H1 (cell line): ENCODE results near the gene CDR2. TPM values are rescaled to one million over a fixed set of nuclear protein-coding genes. Genes with fewer than 3 reads are reported as not detected.
"Not testable (repeated sequence)": the region's sequence is repeated elsewhere in the genome, so short reads cannot be mapped to it uniquely, and the experiment has no call there.

Source experiments
- CTCF ChIA-PET: fragments of 300-600 bp; sonication (Branson Sonifier 250); formaldehyde crosslinking; loops from one replicate; lab custom pipeline; 2021; ENCODE audit not compliant: partially characterized antibody; lab: Charles Lee
- POLR2A ChIA-PET: fragments of 300-600 bp; sonication (Branson Sonifier 250); formaldehyde crosslinking; loops from one replicate; lab custom pipeline; 2021; ENCODE audit warnings: inconsistent platforms; ENCODE audit not compliant: partially characterized antibody; lab: Charles Lee
- DNase-seq, 2 experiments: peaks; one replicate each; pipeline versions ENCODE4 v3.0.0 to v3.0.0-alpha.2; 2010 to 2022; ENCODE audit warnings: low spot score in 2 of 2, low read depth in 1 of 2, mixed read lengths in 1 of 2
- FAIRE-seq: peaks from 2 replicates; lab custom pipeline; 2011; peaks lifted over from hg19 to GRCh38; lab: Jason Lieb, UNC
- H2AFZ ChIP-seq: 2 replicates; pipeline ENCODE4 v1.8.1; 2012; ENCODE audit warnings: low read length, inconsistent platforms
- H2AK5ac ChIP-seq: 2 replicates; pipeline ENCODE4 v1.6.1; 2013; ENCODE audit warnings: low read depth, low read length
- H2BK120ac ChIP-seq: replicated peaks from 2 replicates; pipeline ENCODE3; 2013; ENCODE audit warnings: low read depth, low read length, inconsistent platforms
- H2BK12ac ChIP-seq: 2 replicates; pipeline ENCODE4 v1.6.1; 2013; ENCODE audit warnings: low read depth, low read length
- H2BK15ac ChIP-seq: 2 replicates; pipeline ENCODE4 v1.6.1; 2013; ENCODE audit warnings: low read length
- H2BK20ac ChIP-seq: 2 replicates; pipeline ENCODE4 v1.6.1; 2013; ENCODE audit warnings: low read length
- H2BK5ac ChIP-seq: 2 replicates; pipeline ENCODE4 v1.6.1; 2013; ENCODE audit warnings: low read depth, low read length
- H3K14ac ChIP-seq: 2 replicates; pipeline ENCODE4 v1.6.1; 2013; ENCODE audit warnings: inconsistent platforms; ENCODE audit not compliant: insufficient read length
- H3K18ac ChIP-seq: 2 replicates; pipeline ENCODE4 v1.6.1; 2013; ENCODE audit warnings: low read length; ENCODE audit errors: extremely low read depth
- H3K23ac ChIP-seq: 2 replicates; pipeline ENCODE4 v1.6.1; 2013; ENCODE audit warnings: inconsistent platforms; ENCODE audit not compliant: insufficient read length
- H3K23me2 ChIP-seq: 2 replicates; pipeline ENCODE4 v1.6.1; 2013; ENCODE audit warnings: low read depth, low read length
- H3K27ac ChIP-seq: 2 replicates; pipeline ENCODE4 v1.6.1; 2011; ENCODE audit warnings: low read depth, low read length, inconsistent platforms
- H3K27me3 ChIP-seq, 4 experiments: replicated peaks in 1 of 4; 1 replicate in 1 of 4; 2 replicates in 3 of 4; pipeline versions ENCODE4 v1.6.1 to v1.8.1; 2011 to 2013; ENCODE audit warnings: low read length in 3 of 4, mild to moderate bottlenecking in 3 of 4, inconsistent platforms in 2 of 4, mixed read lengths in 2 of 4, moderate library complexity in 1 of 4; ENCODE audit not compliant: control insufficient read depth in 3 of 4, insufficient read depth in 3 of 4; ENCODE audit errors: extremely low read depth in 1 of 4
- H3K36me3 ChIP-seq, 4 experiments: 2 replicates each; pipeline versions ENCODE4 v1.6.1 to v1.8.1; 2011 to 2013; ENCODE audit warnings: mild to moderate bottlenecking in 4 of 4, low read length in 3 of 4, moderate library complexity in 2 of 4, control low read depth in 1 of 4, inconsistent platforms in 1 of 4; ENCODE audit not compliant: insufficient read depth in 4 of 4, control insufficient read depth in 2 of 4
- H3K4ac ChIP-seq: replicated peaks from 2 replicates; pipeline ENCODE3; 2013; ENCODE audit warnings: low read length, low read depth, mixed read lengths, inconsistent platforms; ENCODE audit not compliant: insufficient read length
- H3K4me1 ChIP-seq, 4 experiments: replicated peaks in 1 of 4; 1 replicate in 1 of 4; 2 replicates in 3 of 4; pipeline versions ENCODE4 v1.6.1 to v1.8.1; 2011 to 2013; ENCODE audit warnings: low read length in 3 of 4, inconsistent platforms in 2 of 4, mixed read lengths in 1 of 4; ENCODE audit not compliant: insufficient read depth in 4 of 4, control insufficient read depth in 3 of 4
- H3K4me2 ChIP-seq, 2 experiments: 2 replicates each; pipeline versions ENCODE4 v1.6.1 to v1.8.1; 2011 to 2013; ENCODE audit warnings: low read depth in 2 of 2, low read length in 2 of 2, control low read depth in 1 of 2, inconsistent platforms in 1 of 2, mild to moderate bottlenecking in 1 of 2; ENCODE audit not compliant: insufficient read depth in 1 of 2
- H3K4me3 ChIP-seq, 4 experiments: fragments of 200-600, 300-600 bp in 1 of 4; sonication (generic), shearing (Covaris generic), sonication (Bioruptor Twin) in 1 of 4; 2 replicates each; pipeline versions ENCODE4 v1.5.1 to v1.8.1; 2011 to 2016; ENCODE audit warnings: low read length in 4 of 4, low read depth in 3 of 4, control low read depth in 2 of 4, inconsistent platforms in 2 of 4, mild to moderate bottlenecking in 2 of 4, mixed read lengths in 1 of 4, moderate library complexity in 1 of 4; ENCODE audit not compliant: insufficient read depth in 2 of 4; ENCODE audit errors: extremely low read depth in 1 of 4
- H3K56ac ChIP-seq: replicated peaks from 2 replicates; pipeline ENCODE3; 2013; ENCODE audit warnings: low read depth, mild to moderate bottlenecking, mixed read lengths, low read length, inconsistent platforms; ENCODE audit not compliant: insufficient read length
- H3K79me1 ChIP-seq: 2 replicates; pipeline ENCODE4 v1.6.1; 2013; ENCODE audit warnings: low read depth, low read length, control low read depth
- H3K79me2 ChIP-seq, 2 experiments: 2 replicates each; pipeline versions ENCODE4 v1.6.1 to v1.8.1; 2012 to 2013; ENCODE audit warnings: low read length in 2 of 2, mild to moderate bottlenecking in 2 of 2, inconsistent platforms in 1 of 2; ENCODE audit not compliant: insufficient read depth in 2 of 2, control insufficient read depth in 1 of 2
- H3K9ac ChIP-seq, 4 experiments: replicated peaks in 1 of 4; 1 replicate in 1 of 4; 2 replicates in 3 of 4; pipeline versions ENCODE4 v1.6.1 to v1.8.1; 2011 to 2013; ENCODE audit warnings: low read depth in 3 of 4, low read length in 3 of 4, control low read depth in 2 of 4, mild to moderate bottlenecking in 2 of 4, moderate library complexity in 2 of 4, inconsistent platforms in 1 of 4; ENCODE audit errors: extremely low read depth in 1 of 4
- H3K9me3 ChIP-seq, 2 experiments: 2 replicates each; pipeline versions ENCODE4 v1.6.1 to v1.8.1; 2012 to 2013; ENCODE audit warnings: mild to moderate bottlenecking in 2 of 2, moderate library complexity in 2 of 2, control low read depth in 1 of 2, inconsistent platforms in 1 of 2, low read depth in 1 of 2, low read length in 1 of 2, mixed read lengths in 1 of 2; ENCODE audit not compliant: insufficient read depth in 2 of 2
- H4K20me1 ChIP-seq, 2 experiments: replicated peaks in 1 of 2; 2 replicates each; pipeline versions ENCODE3 to v1.8.1; 2011 to 2013; ENCODE audit warnings: inconsistent platforms in 2 of 2, low read length in 2 of 2, mild to moderate bottlenecking in 1 of 2; ENCODE audit not compliant: insufficient read depth in 2 of 2, control insufficient read depth in 1 of 2
- H4K5ac ChIP-seq: 2 replicates; pipeline ENCODE4 v1.6.1; 2013; ENCODE audit warnings: low read length, low read depth, mixed read lengths, inconsistent platforms; ENCODE audit not compliant: insufficient read length
- H4K8ac ChIP-seq: 2 replicates; pipeline ENCODE4 v1.8.0; 2013; ENCODE audit warnings: mild to moderate bottlenecking, moderate library complexity, low read length, inconsistent platforms; ENCODE audit not compliant: insufficient read depth; ENCODE audit errors: extremely low read depth
- H4K91ac ChIP-seq: replicated peaks from 2 replicates; pipeline ENCODE3; 2013; ENCODE audit warnings: low read length, mixed read lengths, inconsistent platforms; ENCODE audit not compliant: insufficient read length
- ATF2 ChIP-seq: IDR thresholded peaks from 2 replicates; pipeline ENCODE4 v1.6.1; 2012; ENCODE audit warnings: low read length, inconsistent platforms
- CEBPB ChIP-seq: IDR thresholded peaks from 2 replicates; pipeline ENCODE4 v1.6.1; 2012; ENCODE audit warnings: low read depth, low read length
- CHD1 ChIP-seq: IDR thresholded peaks from 2 replicates; pipeline ENCODE4 v1.6.1; 2012; ENCODE audit warnings: low read depth, low read length, improper control_type of control experiment
- WGBS, 2 experiments: shearing (Covaris generic) in 1 of 2; methylation state at CpG; one replicate each; pipeline versions ENCODE4 v1.1.6 to v1.1.7; 2013 to 2015; ENCODE audit warnings: low lambda C conversion rate in 2 of 2, mixed read lengths in 2 of 2, inconsistent platforms in 1 of 2, low coverage in 1 of 2, missing lambda C conversion rate in 1 of 2; ENCODE audit not compliant: insufficient replicate concordance in 2 of 2, insufficient coverage in 1 of 2, insufficient read length in 1 of 2; ENCODE audit errors: extremely low coverage in 1 of 2, missing lambda C conversion rate in 1 of 2; 5-methylcytosine and 5-hydroxymethylcytosine counted together
- polyA plus RNA-seq, 7 experiments: library from polyadenylated mRNA; depleted of rRNA in 3 of 7; stranded (reverse) in 5 of 7; unstranded in 2 of 7; fragments of >200 nt in 5 of 7; fragments of 200-250 nt in 2 of 7; gene quantifications; 1 replicate in 5 of 7; 2 replicates in 1 of 7; 4 replicates in 1 of 7; pipeline versions ENCODE4 v1.2.1 to v1.2.3, GENCODE V29; 2011 to 2013; ENCODE audit warnings: missing spikeins in 2 of 7, mixed read lengths in 2 of 7
- total RNA-seq: library from RNA; stranded (reverse); fragmentation: NEBNext Ultra II Directional; extraction: Animal tissue kit (Norgen Biotek cat#: 25700); gene quantifications from 2 replicates; pipeline ENCODE4 v1.2.1, GENCODE V29; 2021

Gene CDR2
- total and polyA plus RNA-seq, 2 of the 8 experiments (the other 6 are each of a cell fraction or from before 2014, with no cell fraction given), result 16.3 to 34.9 TPM

GRCh38 chr16:22352140-22352539 lies 22.3 kb downstream of the CDR2 start (continued):
- TF ChIP-seq CHD1 (no peak), CEBPB (no peak), ATF2 (no peak)

- Histone ChIP-seq H3K79me2 (peaks cover 0 to 14% of the 10 kb centered on the region in 2 experiments; a peak in 2 of 4 replicates), H3K36me3 (peaks cover 5 to 54% (median 31%) of the 10 kb centered on the region in 4 experiments)
- H3K23me2 ChIP-seq, H3K27me3 ChIP-seq, H4K20me1 ChIP-seq, H4K8ac ChIP-seq, H2BK5ac ChIP-seq, H3K56ac ChIP-seq, H2AK5ac ChIP-seq, H2BK15ac ChIP-seq, H3K4me2 ChIP-seq, H3K4ac ChIP-seq, H2BK120ac ChIP-seq, H4K5ac ChIP-seq, H3K4me3 ChIP-seq, H3K14ac ChIP-seq, H2AFZ ChIP-seq, H3K9me3 ChIP-seq, H3K4me1 ChIP-seq, H2BK20ac ChIP-seq, H3K9ac ChIP-seq, DNase-seq, H3K23ac ChIP-seq, H2BK12ac ChIP-seq, H4K91ac ChIP-seq, H3K18ac ChIP-seq, CTCF ChIA-PET, H3K79me1 ChIP-seq, H3K27ac ChIP-seq, FAIRE-seq: not testable (repeated sequence)
- 99% methylated on average over 6 of the region's 6 CpGs; no CpG with 5 or more reads in 1 of the 2 experiments for WGBS, 2 experiments
- POLR2A ChIA-PET, result interaction anchor here (0.8 kb wide), 1 partner anchor 10 kb away, joined by 3 read pairs; no protein-coding TSS in a partner anchor
These were observed 23.4 kb downstream of the CDR2 start for GRCh38 chr16:22351017-22351416.
